Stomach (tissue), 9 donors: ENCODE measurements around the gene ENKD1. TPM values are rescaled to one million over a fixed set of nuclear protein-coding genes. Genes with fewer than 3 reads are reported as not detected.

Source experiments
- DNase-seq, 2 donors: peaks; one replicate each; pipeline versions ENCODE4 v3.0.0 to v3.0.0-alpha.2; 2013 to 2019
- H3K27ac ChIP-seq, 5 donors: fragments of 200-600 bp in 4 of 5; sonication (generic) in 4 of 5; one replicate each; pipeline ENCODE4 v1.5.1; 2013 to 2019; ENCODE audit warnings: mild to moderate bottlenecking in 1 of 5, moderate library complexity in 1 of 5
- H3K27me3 ChIP-seq, 3 donors: fragments of 200-600 bp; sonication (generic); one replicate each; pipeline ENCODE4 v1.5.1; 2017 to 2019; ENCODE audit warnings: mixed run types in 1 of 3
- H3K36me3 ChIP-seq, 4 donors: fragments of 200-600 bp; sonication (generic); 1 replicate in 3 of 4; 2 replicates in 1 of 4; pipeline ENCODE4 v1.5.1; 2016 to 2019
- H3K4me1 ChIP-seq, 4 donors: fragments of 200-600 bp; sonication (generic); one replicate each; pipeline ENCODE4 v1.5.1; 2016 to 2019
- H3K4me3 ChIP-seq, 4 donors: fragments of 200-600 bp; sonication (generic) in 3 of 4; one replicate each; pipeline ENCODE4 v1.5.1; 2016 to 2019; ENCODE audit warnings: mild to moderate bottlenecking in 1 of 4
- H3K9me3 ChIP-seq, 4 donors: fragments of 200-600 bp; sonication (generic); one replicate each; pipeline ENCODE4 v1.5.1; 2016 to 2019
- EP300 ChIP-seq: sonication (generic); formaldehyde crosslinking; IDR thresholded peaks from one replicate; pipeline ENCODE4 v1.6.1; 2017; ENCODE audit warnings: antibody characterized with exemption
- POLR2A ChIP-seq, 4 donors: fragments of 450-650 bp; IDR thresholded peaks; one replicate each; pipeline ENCODE4 v1.6.1; 2016; ENCODE audit warnings: antibody characterized with exemption in 4 of 4, control low read depth in 2 of 4, mild to moderate bottlenecking in 1 of 4, moderate library complexity in 1 of 4
- POLR2AphosphoS5 ChIP-seq, 3 donors: sonication (generic); formaldehyde crosslinking; IDR thresholded peaks; one replicate each; pipeline ENCODE4 v1.6.1; 2016; ENCODE audit warnings: antibody characterized with exemption in 3 of 3
- WGBS, 5 donors: extraction: QIAGEN DNeasy Blood & Tissue Kit in 3 of 5; methylation state at CpG; one replicate each; pipeline versions ENCODE4 v1.1.5 to v1.1.7; 2013 to 2018; 5-methylcytosine and 5-hydroxymethylcytosine counted together
- intact Hi-C: fragments of 100-400 bp; cut with DNase I; formaldehyde crosslinking; loops from one replicate; pipeline ENCODE4 v1.15.1; 2023; ENCODE audit warnings: low total_unique reads
- polyA plus RNA-seq, 3 donors: library from polyadenylated mRNA; stranded (reverse); fragments of 200-250 nt; gene quantifications; one replicate each; pipeline ENCODE4 v1.2.3, GENCODE V29; 2013
- total RNA-seq, 5 donors: library from RNA; depleted of rRNA; stranded (reverse); fragments of >200 nt; gene quantifications; one replicate each; pipeline versions ENCODE4 v1.1.0 to v1.2.3, GENCODE V29; 2014 to 2016
- TF ChIP-seq, protein P1 (sequence below), 7 experiments: fragments of 450-650 bp in 4 of 7; fragments of 200-600 bp in 3 of 7; sonication (generic) in 3 of 7; IDR thresholded peaks; one replicate each; pipeline ENCODE4 v1.5.1; 2016 to 2019; ENCODE audit warnings: antibody characterized with exemption in 7 of 7, control low read depth in 2 of 7, mild to moderate bottlenecking in 1 of 7
- donor health status: healthy with polysubstance abuse.
- donor health status: Bipolar disorder and iron deficiency.
- donor health status: healthy.

ENKD1 gene
- total and polyA plus RNA-seq, 8 donors, result 5.8 to 113 (median 20.1) TPM

DNA sequence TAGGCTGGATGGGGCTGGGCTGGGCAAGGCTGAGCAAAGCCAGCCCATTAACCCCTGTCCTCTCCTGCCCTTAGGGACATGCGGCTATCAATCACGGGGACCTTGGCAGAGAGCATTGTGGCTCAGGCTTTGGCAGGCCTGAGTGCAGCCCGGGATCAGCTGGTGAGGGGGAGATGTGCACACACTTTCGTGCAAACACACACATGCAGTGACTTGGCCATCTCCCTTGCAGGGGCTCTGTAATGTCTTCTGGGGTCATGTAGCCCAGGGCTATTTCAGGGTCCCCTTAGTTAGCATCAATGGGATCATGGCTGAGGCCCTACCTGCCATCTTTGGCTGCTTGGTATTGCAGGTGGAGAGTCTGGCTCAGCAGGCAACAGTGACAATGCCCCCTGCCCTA is 14.7 kb downstream of the ENKD1 start:
- peaks cover 28 to 86% (median 72%) of the 10 kb centered on the region in 3 donors for H3K27me3 ChIP-seq
- peaks cover 0 to 8% (median 4%) of the 10 kb centered on the region in 4 donors for H3K36me3 ChIP-seq
- no peak overlapping the region for H3K27ac ChIP-seq
- 71 to 84% (median 83%) methylated on average over 2 to 4 of the region's 4 CpGs for WGBS, 5 donors
- intact Hi-C loops, result no loop called here
- no peak overlapping the region for H3K4me3 ChIP-seq
- no peak for DNase-seq
- H3K4me1 ChIP-seq, result peaks cover 18 to 38% (median 30%) of the 10 kb centered on the region in 4 donors
- no peaks in the 10 kb centered on the region for H3K9me3 ChIP-seq
- TF ChIP-seq, protein P1, sequence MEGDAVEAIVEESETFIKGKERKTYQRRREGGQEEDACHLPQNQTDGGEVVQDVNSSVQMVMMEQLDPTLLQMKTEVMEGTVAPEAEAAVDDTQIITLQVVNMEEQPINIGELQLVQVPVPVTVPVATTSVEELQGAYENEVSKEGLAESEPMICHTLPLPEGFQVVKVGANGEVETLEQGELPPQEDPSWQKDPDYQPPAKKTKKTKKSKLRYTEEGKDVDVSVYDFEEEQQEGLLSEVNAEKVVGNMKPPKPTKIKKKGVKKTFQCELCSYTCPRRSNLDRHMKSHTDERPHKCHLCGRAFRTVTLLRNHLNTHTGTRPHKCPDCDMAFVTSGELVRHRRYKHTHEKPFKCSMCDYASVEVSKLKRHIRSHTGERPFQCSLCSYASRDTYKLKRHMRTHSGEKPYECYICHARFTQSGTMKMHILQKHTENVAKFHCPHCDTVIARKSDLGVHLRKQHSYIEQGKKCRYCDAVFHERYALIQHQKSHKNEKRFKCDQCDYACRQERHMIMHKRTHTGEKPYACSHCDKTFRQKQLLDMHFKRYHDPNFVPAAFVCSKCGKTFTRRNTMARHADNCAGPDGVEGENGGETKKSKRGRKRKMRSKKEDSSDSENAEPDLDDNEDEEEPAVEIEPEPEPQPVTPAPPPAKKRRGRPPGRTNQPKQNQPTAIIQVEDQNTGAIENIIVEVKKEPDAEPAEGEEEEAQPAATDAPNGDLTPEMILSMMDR (IDR thresholded peaks at IDR 0.05), result no peak
- TF ChIP-seq POLR2AphosphoS5 (IDR thresholded peaks at IDR 0.05), result no peak
- no peak for TF ChIP-seq POLR2A (IDR thresholded peaks at IDR 0.05)
- TF ChIP-seq EP300, result no peak

DNA sequence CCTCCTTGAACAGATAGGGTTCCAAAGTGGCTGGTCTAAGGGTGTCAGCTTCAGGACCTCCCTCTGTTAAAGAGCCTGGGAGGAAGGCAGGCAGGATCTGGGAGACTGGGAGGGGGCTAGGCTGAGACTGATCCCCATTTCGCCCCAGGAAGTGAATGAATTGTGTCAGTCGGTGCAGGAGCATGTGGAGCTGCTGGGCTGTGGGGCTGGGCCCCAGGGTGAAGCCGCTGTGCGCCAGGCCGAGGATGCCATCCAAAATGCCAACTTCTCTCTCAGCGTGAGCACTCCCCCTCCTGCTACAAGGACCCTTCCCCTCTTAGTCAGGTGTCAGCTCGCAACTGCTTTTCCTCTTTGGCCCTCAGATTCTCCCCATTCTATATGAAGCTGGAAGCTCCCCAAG is 15.5 kb downstream of the ENKD1 start:
- no peak for DNase-seq
- TF ChIP-seq, protein P1 (IDR thresholded peaks at IDR 0.05), result no peak
- TF ChIP-seq POLR2AphosphoS5 (IDR thresholded peaks at IDR 0.05), result no peak
- TF ChIP-seq EP300, result no peak
- no peak for TF ChIP-seq POLR2A (IDR thresholded peaks at IDR 0.05)
- Histone ChIP-seq H3K4me1 (peaks cover 18 to 39% (median 30%) of the 10 kb centered on the region in 4 donors), H3K9me3 (no peaks in the 10 kb centered on the region), H3K36me3 (no peaks in the 10 kb centered on the region), H3K27ac (no peak overlapping the region), H3K27me3 (peaks cover 28 to 94% (median 77%) of the 10 kb centered on the region in 3 donors), H3K4me3 (no peak overlapping the region)
- WGBS, 5 donors, result 91 to 100% (median 92%) methylated on average over 2 to 7 of the region's 7 CpGs
- intact Hi-C loops, result no loop called here

DNA sequence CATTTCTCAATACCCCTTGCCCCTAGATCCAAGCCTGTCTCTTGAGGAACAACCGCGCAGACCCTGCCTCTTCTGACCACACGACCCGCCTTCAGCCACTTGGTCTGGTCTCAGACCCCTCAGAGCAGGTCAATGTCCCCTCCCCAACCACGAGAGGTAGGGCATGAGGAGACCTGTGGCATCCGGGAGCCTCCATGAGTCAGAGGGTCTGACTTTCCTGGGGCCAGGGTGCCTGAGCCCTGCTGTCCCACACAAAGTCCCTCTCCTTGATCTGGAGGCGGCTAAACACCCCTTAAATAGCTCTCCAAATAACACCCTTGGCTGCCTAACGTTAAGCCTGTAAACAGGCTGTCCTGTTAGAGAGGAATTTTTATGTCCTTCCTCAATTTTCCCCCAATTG is 16.5 kb downstream of the ENKD1 start:
- Histone ChIP-seq H3K4me3 (peak overlapping the region in 1 of 4 donors; percentile 6), H3K36me3 (no peaks in the 10 kb centered on the region), H3K27ac (no peak overlapping the region), H3K27me3 (peaks cover 30 to 100% (median 87%) of the 10 kb centered on the region in 3 donors), H3K4me1 (peaks cover 21 to 50% (median 35%) of the 10 kb centered on the region in 4 donors), H3K9me3 (no peaks in the 10 kb centered on the region)
- WGBS, 5 donors, result 56 to 72% (median 63%) methylated on average over 8 of the region's 8 CpGs
- intact Hi-C loops, result no loop called here
- DNase-seq, result no peak
- TF ChIP-seq EP300 (no peak), POLR2AphosphoS5 (IDR thresholded peaks at IDR 0.05) (no peak), POLR2A (IDR thresholded peaks at IDR 0.05) (no peak)
- TF ChIP-seq, protein P1 (IDR thresholded peaks at IDR 0.05), result no peak

DNA sequence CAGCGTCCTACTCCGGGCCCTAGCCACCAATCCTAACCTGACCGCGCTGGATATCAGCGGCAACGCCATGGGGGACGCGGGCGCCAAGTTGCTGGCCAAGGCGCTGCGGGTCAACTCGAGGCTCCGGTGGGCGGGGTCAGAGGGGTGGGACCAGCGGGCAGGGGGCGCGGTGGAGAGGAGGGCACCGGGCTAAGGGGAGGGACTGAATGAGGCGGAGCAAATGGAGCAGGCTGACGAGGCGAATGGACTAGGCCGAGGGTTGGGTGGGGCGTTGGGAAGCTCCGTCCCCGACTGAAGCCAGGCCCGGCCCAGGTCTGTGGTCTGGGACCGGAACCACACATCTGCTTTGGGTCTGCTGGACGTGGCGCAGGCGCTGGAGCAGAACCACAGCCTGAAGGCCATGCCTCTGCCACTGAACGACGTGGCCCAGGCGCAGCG is 17.0 kb downstream of the ENKD1 start:
- no peak overlapping the region for H3K27ac ChIP-seq
- intact Hi-C loops, result no loop called here
- peaks cover 31 to 100% (median 87%) of the 10 kb centered on the region in 3 donors for H3K27me3 ChIP-seq
- H3K36me3 ChIP-seq, result no peaks in the 10 kb centered on the region
- DNase-seq, result peak in 1 of 2 donors; percentile 66
- no peaks in the 10 kb centered on the region for H3K9me3 ChIP-seq
- TF ChIP-seq POLR2A (IDR thresholded peaks at IDR 0.05) (no peak), EP300 (no peak), POLR2AphosphoS5 (IDR thresholded peaks at IDR 0.05) (no peak)
- TF ChIP-seq, protein P1 (IDR thresholded peaks at IDR 0.05), result no peak
- 11 to 39% (median 25%) methylated on average over 23 to 34 of the region's 34 CpGs for WGBS, 5 donors
- peak overlapping the region in 1 of 4 donors; percentile 6 for H3K4me3 ChIP-seq
- peaks cover 26 to 55% (median 40%) of the 10 kb centered on the region in 4 donors for H3K4me1 ChIP-seq
